Measurements from ENCODE around the gene RNF44. TPM values are rescaled to one million over a fixed set of nuclear protein-coding genes. Genes with fewer than 3 reads are reported as not detected.

The RNF44 gene
- total RNA-seq, 4 donors from 2014 or later: 7.5 to 15.1 (median 9.8) TPM

- no peak for TF ChIP-seq CTCF (IDR thresholded peaks at IDR 0.05; ENCODE audit: low read depth)
These were observed 21.8 kb downstream of the RNF44 start for GRCh38 chr5:176515396-176515795.

- no peak for TF ChIP-seq CTCF (IDR thresholded peaks at IDR 0.05; ENCODE audit: low read depth)
These were observed 22.8 kb downstream of the RNF44 start for GRCh38 chr5:176514244-176514950.

GRCh38 chr5:176513788-176514187, 23.4 kb downstream of the RNF44 start:
- no peak for TF ChIP-seq CTCF (IDR thresholded peaks at IDR 0.05; ENCODE audit: low read depth)

GRCh38 chr5:176508603-176509002, 28.6 kb downstream of the RNF44 start:
- no peak for TF ChIP-seq CTCF (IDR thresholded peaks at IDR 0.05; ENCODE audit: low read depth)

GRCh38 chr5:176507911-176508310, 29.3 kb downstream of the RNF44 start:
- no peak for TF ChIP-seq CTCF (IDR thresholded peaks at IDR 0.05; ENCODE audit: low read depth)

GRCh38 chr5:176503496-176503895, 33.7 kb downstream of the RNF44 start:
- TF ChIP-seq CTCF (IDR thresholded peaks at IDR 0.05; ENCODE audit: low read depth): no peak

GRCh38 chr5:176501333-176501732, 35.9 kb downstream of the RNF44 start:
- no peak for TF ChIP-seq CTCF (IDR thresholded peaks at IDR 0.05; ENCODE audit: low read depth)
